Measurements from ENCODE around the gene LHPP. TPM values are rescaled to one million over a fixed set of nuclear protein-coding genes. Genes with fewer than 3 reads are reported as not detected.

LHPP gene
- total and polyA plus RNA-seq, 8 donors: 8.5 to 48.7 (median 17.0) TPM

GRCh38 chr10:124516181-124516580, 54.6 kb downstream of the LHPP start:
- 90 to 95% (median 92%) methylated on average over 9 of the region's 9 CpGs for WGBS, 5 donors
- TF ChIP-seq, protein P1, sequence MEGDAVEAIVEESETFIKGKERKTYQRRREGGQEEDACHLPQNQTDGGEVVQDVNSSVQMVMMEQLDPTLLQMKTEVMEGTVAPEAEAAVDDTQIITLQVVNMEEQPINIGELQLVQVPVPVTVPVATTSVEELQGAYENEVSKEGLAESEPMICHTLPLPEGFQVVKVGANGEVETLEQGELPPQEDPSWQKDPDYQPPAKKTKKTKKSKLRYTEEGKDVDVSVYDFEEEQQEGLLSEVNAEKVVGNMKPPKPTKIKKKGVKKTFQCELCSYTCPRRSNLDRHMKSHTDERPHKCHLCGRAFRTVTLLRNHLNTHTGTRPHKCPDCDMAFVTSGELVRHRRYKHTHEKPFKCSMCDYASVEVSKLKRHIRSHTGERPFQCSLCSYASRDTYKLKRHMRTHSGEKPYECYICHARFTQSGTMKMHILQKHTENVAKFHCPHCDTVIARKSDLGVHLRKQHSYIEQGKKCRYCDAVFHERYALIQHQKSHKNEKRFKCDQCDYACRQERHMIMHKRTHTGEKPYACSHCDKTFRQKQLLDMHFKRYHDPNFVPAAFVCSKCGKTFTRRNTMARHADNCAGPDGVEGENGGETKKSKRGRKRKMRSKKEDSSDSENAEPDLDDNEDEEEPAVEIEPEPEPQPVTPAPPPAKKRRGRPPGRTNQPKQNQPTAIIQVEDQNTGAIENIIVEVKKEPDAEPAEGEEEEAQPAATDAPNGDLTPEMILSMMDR (IDR thresholded peaks at IDR 0.05): no peak
- TF ChIP-seq POLR2A (IDR thresholded peaks at IDR 0.05): no peak
- TF ChIP-seq POLR2AphosphoS5 (IDR thresholded peaks at IDR 0.05): no peak
- TF ChIP-seq EP300 (IDR thresholded peaks at IDR 0.05): no peak
- H3K27me3 ChIP-seq: no peaks in the 10 kb centered on the region
- no peaks in the 10 kb centered on the region for H3K4me1 ChIP-seq
- no peak overlapping the region for H3K4me3 ChIP-seq
- H3K27ac ChIP-seq: no peak overlapping the region
- DNase-seq: no peak
- peaks cover 0 to 23% (median 2%) of the 10 kb centered on the region in 4 donors for H3K36me3 ChIP-seq
- H3K9me3 ChIP-seq: no peaks in the 10 kb centered on the region
- intact Hi-C loops (cut with DNase I; ENCODE audit: low total_unique reads): no loop called here

DNA sequence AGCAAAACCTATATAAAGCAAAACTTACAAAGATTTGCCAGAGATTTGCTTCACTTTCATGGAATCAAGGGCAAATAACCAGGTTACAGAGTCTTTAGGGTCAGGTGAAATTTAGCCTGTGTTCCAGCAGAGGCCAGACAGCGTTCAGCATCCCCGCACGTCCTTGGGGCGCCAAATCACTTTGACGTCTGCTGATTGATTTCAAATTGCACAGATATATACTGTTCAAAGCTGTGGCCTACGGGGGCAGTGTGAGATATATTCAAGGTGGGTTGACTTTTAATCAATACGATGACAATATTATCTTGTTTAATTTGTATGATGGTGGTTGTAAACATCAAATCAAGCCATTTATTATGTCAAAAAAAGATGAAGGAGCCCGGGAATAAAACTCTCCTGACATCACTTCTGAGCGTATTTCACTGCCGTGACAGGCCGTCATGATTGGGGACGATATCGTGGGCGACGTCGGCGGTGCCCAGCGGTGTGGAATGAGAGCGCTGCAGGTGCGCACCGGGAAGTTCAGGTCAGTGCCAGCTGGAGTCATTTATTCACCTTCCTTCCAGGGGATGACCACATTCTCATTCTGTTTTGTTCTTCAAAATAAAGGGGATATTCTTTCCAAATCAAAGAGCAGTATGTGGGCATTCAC, 55.2 kb downstream of the LHPP start:
- Histone ChIP-seq H3K9me3 (no peaks in the 10 kb centered on the region), H3K27ac (no peak overlapping the region), H3K27me3 (no peaks in the 10 kb centered on the region), H3K4me3 (no peak overlapping the region), H3K36me3 (peaks cover 0 to 23% (median 2%) of the 10 kb centered on the region in 4 donors), H3K4me1 (no peaks in the 10 kb centered on the region)
- no peak for DNase-seq
- intact Hi-C loops (cut with DNase I; ENCODE audit: low total_unique reads): no loop called here
- TF ChIP-seq POLR2AphosphoS5 (IDR thresholded peaks at IDR 0.05) (no peak), POLR2A (IDR thresholded peaks at IDR 0.05) (no peak), EP300 (IDR thresholded peaks at IDR 0.05) (no peak)
- TF ChIP-seq, protein P1 (IDR thresholded peaks at IDR 0.05): no peak
- 91 to 93% (median 91%) methylated on average over 21 of the region's 21 CpGs for WGBS, 5 donors

DNA sequence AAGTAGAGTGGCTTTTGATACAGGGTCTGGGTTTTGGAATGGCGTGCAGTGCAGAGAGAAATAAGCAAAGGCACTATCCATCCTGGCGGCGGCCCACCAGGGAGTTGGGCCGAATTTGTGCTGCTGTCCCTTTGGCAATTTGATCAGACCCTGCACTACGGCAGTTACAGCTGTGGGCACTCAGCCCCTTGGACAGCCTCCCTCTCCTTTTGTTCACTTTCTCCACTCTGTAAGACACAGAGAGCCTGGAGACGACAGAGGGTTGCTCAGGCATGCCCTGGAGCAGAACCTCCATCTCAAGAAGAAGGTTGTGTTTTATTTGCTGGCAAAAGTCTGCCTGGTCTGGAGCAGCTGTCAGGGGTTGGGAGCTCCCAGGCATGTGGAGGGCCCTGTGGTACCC, 55.8 kb downstream of the LHPP start:
- Histone ChIP-seq H3K27ac (no peak overlapping the region), H3K4me1 (peaks cover 3 to 6% (median 5%) of the 10 kb centered on the region in 4 donors), H3K9me3 (no peaks in the 10 kb centered on the region), H3K4me3 (no peak overlapping the region), H3K27me3 (no peaks in the 10 kb centered on the region), H3K36me3 (peaks cover 0 to 23% (median 2%) of the 10 kb centered on the region in 4 donors)
- DNase-seq: no peak
- 83 to 96% (median 88%) methylated on average over 6 of the region's 6 CpGs for WGBS, 5 donors
- intact Hi-C loops (cut with DNase I; ENCODE audit: low total_unique reads): no loop called here
- TF ChIP-seq EP300 (IDR thresholded peaks at IDR 0.05) (no peak), POLR2A (IDR thresholded peaks at IDR 0.05) (no peak), POLR2AphosphoS5 (IDR thresholded peaks at IDR 0.05) (no peak)
- TF ChIP-seq, protein P1 (IDR thresholded peaks at IDR 0.05): no peak

GRCh38 chr10:124517931-124518330, 56.3 kb downstream of the LHPP start:
- peaks cover 0 to 23% (median 2%) of the 10 kb centered on the region in 4 donors for H3K36me3 ChIP-seq
- DNase-seq: no peak
- H3K4me1 ChIP-seq: peaks cover 8 to 10% (median 10%) of the 10 kb centered on the region in 4 donors

More at GRCh38 chr10:124517931-124518330, 56.3 kb downstream of the LHPP start:
- no peaks in the 10 kb centered on the region for H3K27me3 ChIP-seq
- H3K4me3 ChIP-seq: no peak overlapping the region
- H3K9me3 ChIP-seq: no peaks in the 10 kb centered on the region
- 89 to 97% (median 95%) methylated on average over 9 of the region's 9 CpGs for WGBS, 5 donors
- intact Hi-C loops (cut with DNase I; ENCODE audit: low total_unique reads): no loop called here
- TF ChIP-seq, protein P1 (IDR thresholded peaks at IDR 0.05): no peak
- no peak for TF ChIP-seq POLR2A (IDR thresholded peaks at IDR 0.05)
- no peak for TF ChIP-seq EP300 (IDR thresholded peaks at IDR 0.05)
- no peak for TF ChIP-seq POLR2AphosphoS5 (IDR thresholded peaks at IDR 0.05)
- H3K27ac ChIP-seq: no peak overlapping the region
